ENCODE results near the gene ZFAND3. TPM values are rescaled to one million over a fixed set of nuclear protein-coding genes. Genes with fewer than 3 reads are reported as not detected.

ZFAND3 gene
- total RNA-seq, 1 experiment from 2014 or later: 12.9 TPM

DNA sequence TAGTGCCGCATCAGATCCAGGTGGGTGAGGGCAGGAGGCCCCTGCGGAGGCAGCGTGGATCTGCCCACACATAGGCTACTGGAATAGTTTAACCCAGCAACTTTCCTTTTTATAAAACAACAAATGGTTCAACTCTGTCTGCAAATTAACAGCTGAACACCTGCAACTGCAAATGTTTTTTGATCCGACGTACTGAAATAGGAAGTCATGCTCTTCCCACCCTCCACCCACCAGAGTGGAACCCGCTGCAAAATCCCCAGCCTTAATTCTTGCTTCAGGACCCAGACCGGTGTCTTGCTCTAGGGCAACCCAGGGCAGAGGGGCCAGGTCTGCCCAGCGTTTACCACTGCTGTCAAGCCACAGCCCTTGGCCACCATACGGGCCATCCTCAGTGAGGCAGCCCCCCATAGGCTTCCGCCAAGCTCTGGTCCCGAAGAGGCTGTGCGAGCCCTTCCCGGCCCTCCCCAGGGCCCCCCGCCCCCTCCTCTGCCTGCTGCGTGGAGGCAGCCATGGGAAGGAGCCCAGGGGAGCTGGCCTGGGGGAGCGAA is 334.3 kb downstream of the ZFAND3 start:
- no peak for DNase-seq (ENCODE audit: low read depth)

- DNase-seq (ENCODE audit: low read depth): no peak
Observed at GRCh38 chr6:38154731-38155130, 335.2 kb downstream of the ZFAND3 start.

- DNase-seq (ENCODE audit: low read depth): no peak
Observed at GRCh38 chr6:38155144-38155543, 335.6 kb downstream of the ZFAND3 start.

GRCh38 chr6:38155621-38156204 is 336.2 kb downstream of the ZFAND3 start:
- no peak for DNase-seq (ENCODE audit: low read depth)

GRCh38 chr6:38156818-38157565 is 337.5 kb downstream of the ZFAND3 start:
- DNase-seq (ENCODE audit: low read depth): no peak

DNA sequence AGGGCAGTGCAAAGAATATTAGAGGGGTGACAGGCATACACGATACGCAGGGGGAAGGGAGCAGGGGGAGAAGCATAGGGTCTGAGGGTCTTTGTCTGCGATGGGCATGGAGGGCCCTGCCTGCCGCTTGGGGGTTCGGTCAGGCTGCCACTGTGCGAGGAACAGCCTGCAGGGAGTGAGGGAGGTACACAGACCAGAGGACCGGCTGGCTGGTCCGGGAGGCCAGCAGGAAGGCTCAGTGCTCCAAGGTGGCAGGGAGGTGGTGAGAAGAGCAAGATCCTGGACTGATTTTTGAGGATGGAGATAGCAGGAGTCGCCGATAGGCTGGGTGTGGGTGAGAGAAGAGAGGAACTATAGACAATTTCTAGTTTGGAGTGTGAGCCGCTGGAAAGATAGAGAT is 338.4 kb downstream of the ZFAND3 start:
- DNase-seq (ENCODE audit: low read depth): no peak

GRCh38 chr6:38158762-38159350 is 339.3 kb downstream of the ZFAND3 start:
- no peak for DNase-seq (ENCODE audit: low read depth)

GRCh38 chr6:38159596-38159995 is 340.1 kb downstream of the ZFAND3 start:
- DNase-seq (ENCODE audit: low read depth): no peak

- DNase-seq (ENCODE audit: low read depth): no peak
Observed at GRCh38 chr6:38160831-38161230, 341.3 kb downstream of the ZFAND3 start.

- no peak for DNase-seq (ENCODE audit: low read depth)
Observed at GRCh38 chr6:38161331-38161730, 341.8 kb downstream of the ZFAND3 start.

GRCh38 chr6:38161754-38162492 is 342.4 kb downstream of the ZFAND3 start:
- no peak for DNase-seq (ENCODE audit: low read depth)

DNA sequence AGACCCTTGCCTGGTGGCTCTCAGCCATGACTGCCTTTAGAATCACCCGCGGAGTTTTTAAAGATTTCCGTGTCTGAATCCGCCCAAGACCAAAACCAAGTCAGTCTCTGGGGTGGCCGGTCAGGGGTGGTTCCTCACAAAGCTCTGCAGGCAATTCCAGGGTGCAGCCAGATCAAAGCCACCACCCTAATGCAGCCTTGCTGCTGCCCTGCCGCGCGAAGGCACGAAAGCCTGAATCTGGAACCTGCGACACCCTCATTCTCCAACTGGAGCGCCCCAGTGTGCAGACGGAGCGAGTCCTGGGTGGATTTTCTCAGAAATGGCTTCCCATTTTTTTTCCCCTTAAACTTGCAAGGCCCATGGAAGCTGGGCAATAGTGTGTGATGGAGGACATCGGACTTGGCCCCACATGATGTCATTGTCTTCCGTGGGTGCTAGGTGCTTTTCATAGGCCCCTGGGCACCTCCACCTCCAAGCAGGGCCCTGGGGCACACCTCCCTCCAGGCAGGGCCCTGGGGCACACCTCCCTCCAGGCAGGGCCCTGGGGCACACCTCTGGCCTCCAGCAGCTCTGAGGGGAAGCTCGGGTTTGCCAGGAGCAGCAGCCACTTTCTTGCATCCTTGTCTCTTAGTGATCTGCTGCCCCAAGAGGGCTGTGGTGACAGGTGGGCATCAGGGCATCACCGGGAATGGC is 343.1 kb downstream of the ZFAND3 start:
- no peak for DNase-seq (ENCODE audit: low read depth)

GRCh38 chr6:38163186-38164130 is 343.9 kb downstream of the ZFAND3 start:
- no peak for DNase-seq (ENCODE audit: low read depth)

- no peak for DNase-seq (ENCODE audit: low read depth)
Observed at GRCh38 chr6:38164131-38164481, 344.6 kb downstream of the ZFAND3 start.

DNA sequence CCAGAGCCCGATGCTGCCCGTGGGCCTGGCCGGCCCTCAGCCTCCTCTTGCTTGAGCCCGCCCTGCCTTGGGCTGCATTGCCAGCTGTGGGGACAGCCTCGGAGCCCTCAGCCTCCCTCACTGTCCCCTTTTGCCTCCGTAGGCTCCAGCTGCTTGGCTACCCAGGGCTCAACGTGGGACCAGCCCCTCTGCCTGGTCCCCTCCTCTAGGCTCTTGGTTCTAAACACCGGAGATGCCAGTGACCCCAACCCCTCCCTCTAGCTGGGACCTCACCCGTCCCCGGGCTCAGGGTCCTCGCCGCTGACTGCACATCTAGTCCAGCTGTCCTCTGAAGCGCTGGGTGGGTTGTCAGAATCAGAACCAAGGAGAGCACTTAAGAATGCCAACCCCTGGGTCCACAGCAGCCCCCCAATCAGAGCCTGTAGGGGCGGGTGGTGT is 345.2 kb downstream of the ZFAND3 start:
- DNase-seq (ENCODE audit: low read depth): no peak

DNA sequence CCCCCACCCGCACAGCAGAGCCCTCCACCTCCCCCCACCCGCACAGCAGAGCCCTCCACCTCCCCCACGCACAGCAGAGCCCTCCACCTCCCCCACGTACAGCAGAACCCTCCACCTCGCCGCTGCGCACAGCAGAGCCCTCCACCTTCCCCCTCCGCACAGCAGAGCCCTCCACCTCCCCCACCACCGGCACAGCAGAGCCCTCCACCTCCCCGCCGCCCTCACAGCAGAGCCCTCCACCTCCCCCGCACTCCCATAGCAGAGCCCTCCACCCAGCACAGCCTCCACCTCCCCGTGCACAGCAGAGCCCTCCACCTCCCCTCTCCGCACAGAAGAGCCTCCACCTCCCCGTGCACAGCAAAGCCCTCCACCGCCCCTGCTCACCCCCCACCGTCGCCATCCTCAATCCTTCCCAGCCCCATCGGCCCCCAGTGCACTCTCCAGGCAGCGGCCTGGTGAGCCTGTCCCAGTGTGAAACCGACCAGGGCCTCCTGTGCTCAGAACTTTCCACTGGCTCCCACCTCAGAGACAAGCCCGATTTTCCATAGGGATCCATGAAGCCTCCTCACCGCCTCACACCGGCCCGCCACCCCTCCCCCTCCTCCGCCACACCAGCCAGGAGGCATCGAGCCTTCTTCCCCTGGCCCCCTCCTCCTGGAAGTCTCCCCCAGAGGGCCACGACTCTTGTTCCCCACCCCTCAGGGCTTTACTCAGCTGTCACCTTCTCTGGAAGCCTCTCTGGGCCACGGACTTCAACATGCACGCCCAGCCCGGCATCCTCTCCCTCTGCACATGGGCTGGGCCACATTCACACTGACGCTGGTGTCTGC is 347.1 kb downstream of the ZFAND3 start:
- no peak for DNase-seq (ENCODE audit: low read depth)

DNA sequence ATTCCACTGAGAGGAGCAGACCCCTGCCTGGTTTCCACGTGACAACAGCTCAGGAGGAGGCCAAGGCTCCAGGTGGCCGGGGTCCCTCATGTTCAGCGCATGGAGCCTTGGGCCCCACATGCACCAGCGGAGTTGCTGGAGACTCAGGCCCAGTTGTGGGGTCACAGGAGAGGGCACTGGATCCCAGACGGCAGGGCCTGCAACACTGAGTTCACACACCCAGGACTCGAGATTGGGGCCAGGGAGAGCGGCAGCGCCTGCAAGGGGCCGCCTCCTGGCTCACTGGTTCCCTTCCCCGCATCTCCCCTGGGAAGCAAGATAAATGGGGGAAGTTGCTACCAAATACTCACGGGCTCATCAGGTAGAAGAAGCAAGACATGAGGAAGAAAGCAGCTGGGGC is 348.1 kb downstream of the ZFAND3 start:
- no peak for DNase-seq (ENCODE audit: low read depth)

GRCh38 chr6:38168126-38168525 is 348.6 kb downstream of the ZFAND3 start:
- no peak for DNase-seq (ENCODE audit: low read depth)

DNA sequence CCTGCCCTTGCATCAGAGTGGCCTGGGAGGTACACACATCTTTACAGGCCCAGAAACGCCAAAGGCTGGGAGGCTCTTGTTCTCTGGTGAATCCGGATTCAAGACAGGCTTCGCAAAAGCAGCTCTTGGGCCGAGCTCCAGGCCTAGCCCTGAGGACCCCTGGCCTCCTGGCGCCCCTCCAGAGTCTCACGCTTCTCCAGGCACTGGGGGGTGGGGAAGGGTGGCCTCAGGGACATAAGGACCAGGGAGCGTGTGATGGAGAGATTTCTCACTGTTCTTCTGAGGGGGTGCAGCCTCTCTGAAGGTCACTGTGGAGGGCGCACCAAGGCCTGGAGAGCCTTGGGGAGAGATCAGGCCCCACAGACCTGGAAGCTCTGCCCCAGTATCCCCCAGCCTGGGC is 349.2 kb downstream of the ZFAND3 start:
- DNase-seq (ENCODE audit: low read depth): no peak

Measured in Daoy (cell line).